HepG2 (cell line): Measurements from ENCODE around the gene TMEM238. TPM values are rescaled to one million over a fixed set of nuclear protein-coding genes. Genes with fewer than 3 reads are reported as not detected.
A peak's percentile ranks its signal among the peaks of the same experiment; 100 is the strongest.

Source experiments
- ATAC-seq: fragments of 200-7000 bp; cut with Tn5 transposase; 3 replicates; pipeline ENCODE4 v1.9.1; 2020; ENCODE audit warnings: mild to moderate bottlenecking, moderate library complexity
- BruUV-seq: library from RNA; stranded (reverse); fragments of 400-500 nt; replicated peaks from 2 replicates; lab custom pipeline; 2021; lab: Mats Ljungman, UMichigan
- CTCF ChIA-PET: fragments of 300-600 bp; formaldehyde crosslinking; extraction: SDS; loops from one replicate; lab custom pipeline; 2021; ENCODE audit warnings: low total read pairs, inconsistent platforms, low intra/inter-chr PET ratio; lab: Yijun Ruan, JAX
- POLR2A ChIA-PET: fragments of 350-600 bp; sonication (Branson Sonifier 250); formaldehyde crosslinking; loops from one replicate; lab custom pipeline; 2020; ENCODE audit warnings: antibody characterized with exemption, inconsistent platforms; lab: Yijun Ruan, JAX
- DNase-seq: peaks from one replicate; pipeline ENCODE4 v3.0.0-alpha.2; 2015; ENCODE audit warnings: low spot score
- FAIRE-seq: peaks from 3 replicates; lab custom pipeline; 2011; peaks lifted over from hg19 to GRCh38; lab: Jason Lieb, UNC
- H2AFZ ChIP-seq: one replicate; pipeline ENCODE4 v1.6.1; 2011; ENCODE audit warnings: low read length, inconsistent platforms
- H3K27ac ChIP-seq: fragments of 300-600 bp; 3 replicates; pipeline ENCODE4 v1.8.0; 2011; ENCODE audit warnings: mixed run types, mild to moderate bottlenecking, mixed read lengths, low read length, inconsistent platforms; ENCODE audit not compliant: insufficient read depth; ENCODE audit errors: extremely low read length
- H3K27me3 ChIP-seq, 2 experiments: fragments of 200-600 bp in 1 of 2; 2 replicates in 1 of 2; 3 replicates in 1 of 2; pipeline versions ENCODE4 v1.6.0 to v1.8.0; 2011; ENCODE audit warnings: low read length in 2 of 2, mild to moderate bottlenecking in 2 of 2, moderate library complexity in 2 of 2, inconsistent platforms in 1 of 2; ENCODE audit not compliant: insufficient read depth in 2 of 2, control insufficient read depth in 1 of 2
- H3K36me3 ChIP-seq, 2 experiments: fragments of 200-600 bp in 1 of 2; replicated peaks in 1 of 2; 2 replicates in 1 of 2; 3 replicates in 1 of 2; pipeline versions ENCODE4 v1.5.1 to v1.8.0; 2011; ENCODE audit warnings: low read length in 2 of 2, inconsistent platforms in 1 of 2; ENCODE audit not compliant: insufficient read depth in 2 of 2, control insufficient read depth in 1 of 2
- H3K4me1 ChIP-seq: 2 replicates; pipeline ENCODE4 v1.5.1; 2012; ENCODE audit warnings: low read length, inconsistent platforms; ENCODE audit not compliant: insufficient read depth
- H3K4me2 ChIP-seq: 2 replicates; pipeline ENCODE4 v1.6.0; 2011; ENCODE audit warnings: low read depth, low read length, inconsistent platforms
- H3K4me3 ChIP-seq, 3 experiments: fragments of 200-600 bp in 1 of 3; sonication (generic), shearing (Covaris generic) in 1 of 3; replicated peaks in 1 of 3; 2 replicates each; pipeline ENCODE4 v1.5.1; 2011 to 2016; ENCODE audit warnings: low read length in 3 of 3, inconsistent platforms in 2 of 3, low read depth in 2 of 3, mild to moderate bottlenecking in 2 of 3, control low read depth in 1 of 3, mixed read lengths in 1 of 3; ENCODE audit not compliant: insufficient read depth in 1 of 3
- H3K79me2 ChIP-seq: one replicate; pipeline ENCODE4 v1.6.1; 2011; ENCODE audit warnings: low read length, inconsistent platforms; ENCODE audit not compliant: insufficient read depth
- H3K9ac ChIP-seq: 2 replicates; pipeline ENCODE4 v1.6.0; 2011; ENCODE audit warnings: mild to moderate bottlenecking, low read depth, low read length, inconsistent platforms; ENCODE audit not compliant: insufficient read depth
- H3K9me3 ChIP-seq: 2 replicates; pipeline ENCODE4 v1.5.1; 2012; ENCODE audit warnings: mild to moderate bottlenecking, low read length
- H4K20me1 ChIP-seq: 2 replicates; pipeline ENCODE4 v1.6.0; 2011; ENCODE audit warnings: inconsistent platforms, mild to moderate bottlenecking, low read length, moderate library complexity; ENCODE audit not compliant: insufficient read depth
- RXRA ChIP-seq: sonication (generic); formaldehyde crosslinking; IDR thresholded peaks from 2 replicates; pipeline ENCODE4 v1.5.1; 2020; ENCODE audit warnings: missing genetic modification reagents
- ZBTB2 ChIP-seq: sonication (generic); formaldehyde crosslinking; IDR thresholded peaks from 2 replicates; pipeline ENCODE4 v1.8.0; 2022; ENCODE audit warnings: low read depth, missing genetic modification reagents
- WGBS: methylation state at CpG from one replicate; pipeline ENCODE4 v1.1.6; 2017; ENCODE audit warnings: low lambda C conversion rate; 5-methylcytosine and 5-hydroxymethylcytosine counted together
- in situ Hi-C: cut with HindIII; loops from 2 replicates; pipeline ENCODE4 v1.10.0; 2017; ENCODE audit warnings: low pct_unique_long_range_greater_than_20kb; ENCODE audit not compliant: extremely low pct_ligation_motif_present
- intact Hi-C: fragments of 100-400 bp; cut with micrococcal nuclease; formaldehyde crosslinking; loops from one replicate; pipeline ENCODE4 v1.10.0; 2022; ENCODE audit not compliant: unreplicated experiment
- polyA plus RNA-seq, 8 experiments: library from polyadenylated mRNA; depleted of rRNA in 3 of 8; stranded (reverse) in 7 of 8; unstranded in 1 of 8; fragments of >200 nt; fragmentation: Illumina TruSeq in 4 of 8; extraction: Trizol in 4 of 8; gene quantifications; 2 replicates each; pipeline versions ENCODE4 v1.2.1 to v1.2.3, GENCODE V29; 2011 to 2016; ENCODE audit warnings: low read depth in 4 of 8, missing spikeins in 1 of 8, mixed read lengths in 1 of 8; ENCODE audit not compliant: insufficient read depth in 1 of 8
- total RNA-seq, 5 experiments: library from RNA; depleted of rRNA; stranded (reverse); fragments of >200 nt; fragmentation: Illumina TruSeq; extraction: Trizol; gene quantifications; 2 replicates each; pipeline ENCODE4 v1.2.3, GENCODE V29; 2016; ENCODE audit warnings: low read depth in 1 of 5

Gene TMEM238
- total and polyA plus RNA-seq, 2 of the 13 experiments (the other 11 are each of a cell fraction or from before 2014, with no cell fraction given), result not detected

- in situ Hi-C loops, result no loop called here
Measured at GRCh38 chr19:55362990-55363716, 20.9 kb downstream of the TMEM238 start, which contains the start of gene GARIN5B. GARIN5B (minus strand) TSS chr19:55363260; CDS start chr19:55363066, 194 bp downstream.

More at GRCh38 chr19:55362990-55363716, 20.9 kb downstream of the TMEM238 start, which contains the start of gene GARIN5B:
- Histone ChIP-seq H3K4me2 (peak within 1 kb of the TSS; percentile 1; the same call in 1 of the 2 replicates), H2AFZ (no peak within 1 kb of the TSS), H3K79me2 (no peaks in the 10 kb centered on the region), H4K20me1 (no peaks in the 10 kb centered on the region), H3K27me3 (peaks cover 4 to 22% of the 10 kb centered on the region in 2 experiments), H3K27ac (no peak within 1 kb of the TSS), H3K4me1 (peaks cover 14% of the 10 kb centered on the region), H3K36me3 (no peaks in the 10 kb centered on the region), H3K9ac (no peak within 1 kb of the TSS), H3K4me3 (peak within 1 kb of the TSS in 1 of 3 experiments; percentile 33; a peak in 1 of 6 replicates), H3K9me3 (no peaks in the 10 kb centered on the region)
- POLR2A ChIA-PET, result interaction anchor here (0.6 to 1.3 kb wide), 3 partner anchors 23 to 44 kb away, joined by 3 read pairs; partner anchors contain the start of gene KMT5C
- intact Hi-C loops, result no loop called here
- 28% methylated on average over 15 of the region's 27 CpGs for WGBS
- CTCF ChIA-PET, result no interaction called here
- BruUV-seq, result no TSS peak
- DNase-seq, result no peak
- no peak for FAIRE-seq
- peak; percentile 15; the same call in 1 of the 3 replicates for ATAC-seq
- 0 out of 2 replicates have a peak, but pooled peaks have one; percentile 11 for TF ChIP-seq RXRA (CRISPR knock-in tag)
- TF ChIP-seq ZBTB2 (CRISPR knock-in tag), result no peak
